GM19240 (cell line): ENCODE measurements around the gene MICAL2.

Experiments used
- DNase-seq: peaks from one replicate; pipeline ENCODE4 v3.0.0; 2011; ENCODE audit warnings: low spot score; ENCODE audit not compliant: insufficient read length

MICAL2 gene

GRCh38 chr11:12116425-12117032 is 6.1 kb downstream of the MICAL2 start:
- DNase-seq: no peak

DNA sequence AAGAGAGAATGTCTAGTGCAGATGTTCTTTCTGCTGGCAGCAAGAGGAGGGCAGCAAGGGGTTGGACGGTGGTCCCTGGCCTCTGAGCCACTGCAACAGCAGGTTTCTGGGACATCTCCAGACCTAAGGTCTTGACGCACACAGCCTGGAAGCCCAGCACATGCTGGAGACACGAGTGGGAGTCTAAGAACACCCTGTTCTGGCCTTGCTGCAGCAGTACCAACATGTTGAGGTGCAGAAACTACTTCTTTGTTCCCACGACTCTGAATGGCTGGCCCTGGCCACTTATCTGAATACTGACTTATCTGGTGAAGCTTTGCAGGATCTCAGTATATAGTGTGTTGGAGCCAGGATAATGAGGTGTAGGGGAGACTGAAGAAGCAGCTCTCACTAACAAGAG is 6.8 kb downstream of the MICAL2 start:
- DNase-seq: no peak

- DNase-seq: no peak
Measured at GRCh38 chr11:12117611-12118010, 7.2 kb downstream of the MICAL2 start.

GRCh38 chr11:12118949-12119348 is 8.6 kb downstream of the MICAL2 start:
- DNase-seq: no peak

- DNase-seq: no peak
Measured at GRCh38 chr11:12119502-12119901, 9.1 kb downstream of the MICAL2 start.

DNA sequence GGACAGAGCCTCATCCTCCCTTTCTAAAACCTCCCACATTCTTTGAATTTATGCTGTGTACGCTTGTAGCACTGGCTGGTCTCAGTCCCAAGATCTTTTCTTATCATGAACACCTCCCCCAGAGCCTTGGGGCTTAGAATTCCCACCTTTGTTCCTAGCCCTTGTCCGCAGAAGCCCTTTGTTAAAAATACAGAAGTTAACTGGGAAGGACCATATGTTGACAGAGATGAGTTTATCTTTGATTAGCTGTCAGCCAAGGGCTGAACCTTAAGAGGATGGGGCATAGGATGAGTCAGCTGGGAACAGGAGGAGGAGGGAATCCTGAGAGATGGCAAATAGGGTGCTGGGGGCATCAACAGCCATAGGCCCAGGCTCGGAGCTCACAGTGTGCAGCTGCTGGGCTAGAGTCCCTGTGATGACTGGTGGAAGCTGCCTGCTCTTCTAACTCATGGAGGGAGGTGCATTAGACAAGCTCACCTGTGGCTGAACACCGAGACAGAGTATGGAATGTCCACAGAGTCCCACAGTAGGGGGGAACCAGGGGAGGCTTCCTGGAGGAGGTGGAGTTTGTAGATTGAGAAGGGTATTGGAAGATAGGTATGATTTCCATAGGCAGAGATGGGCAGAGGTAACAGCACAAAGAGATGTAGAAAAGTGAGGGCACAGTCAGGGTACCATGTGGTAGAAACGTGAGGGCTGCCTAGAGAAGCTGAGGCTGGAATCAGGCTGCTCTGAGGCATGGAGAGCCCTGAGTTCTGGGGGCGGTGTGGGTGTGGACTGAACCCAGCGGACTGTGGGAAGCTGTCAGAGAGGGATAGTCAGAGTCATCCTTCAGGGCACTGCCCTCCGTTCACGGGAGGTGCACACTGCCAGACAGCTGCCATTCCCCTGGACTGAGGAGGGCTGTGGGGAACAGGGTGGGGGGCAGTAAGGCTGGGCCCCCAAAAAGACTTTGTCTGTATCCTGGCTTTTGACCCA is 9.9 kb downstream of the MICAL2 start:
- DNase-seq: no peak

- no peak for DNase-seq
Measured at GRCh38 chr11:12121011-12121410, 10.6 kb downstream of the MICAL2 start.

- DNase-seq: no peak
Measured at GRCh38 chr11:12121517-12121916, 11.1 kb downstream of the MICAL2 start.

- no peak for DNase-seq
Measured at GRCh38 chr11:12122083-12122482, 11.7 kb downstream of the MICAL2 start.

GRCh38 chr11:12123273-12123672 is 12.9 kb downstream of the MICAL2 start:
- DNase-seq: no peak

DNA sequence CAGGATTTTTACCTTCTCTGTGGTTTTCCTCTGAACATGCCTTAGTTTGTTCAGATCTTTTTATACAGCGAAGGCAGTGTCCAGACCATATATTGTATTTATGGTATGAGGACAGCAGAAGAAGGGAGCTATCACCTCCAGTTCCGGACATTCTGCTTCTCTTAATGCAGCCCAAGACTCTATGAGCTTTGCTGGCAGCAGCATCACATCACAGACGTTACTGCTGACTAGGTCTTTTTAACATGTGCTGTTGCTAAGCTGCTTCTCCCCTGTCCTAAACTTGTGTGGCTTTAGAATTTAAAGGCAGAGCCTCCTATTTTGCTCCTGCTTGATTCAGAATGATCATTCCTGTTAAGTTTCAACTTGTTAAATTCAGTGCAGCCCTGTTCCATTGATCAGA is 13.4 kb downstream of the MICAL2 start:
- no peak for DNase-seq

DNA sequence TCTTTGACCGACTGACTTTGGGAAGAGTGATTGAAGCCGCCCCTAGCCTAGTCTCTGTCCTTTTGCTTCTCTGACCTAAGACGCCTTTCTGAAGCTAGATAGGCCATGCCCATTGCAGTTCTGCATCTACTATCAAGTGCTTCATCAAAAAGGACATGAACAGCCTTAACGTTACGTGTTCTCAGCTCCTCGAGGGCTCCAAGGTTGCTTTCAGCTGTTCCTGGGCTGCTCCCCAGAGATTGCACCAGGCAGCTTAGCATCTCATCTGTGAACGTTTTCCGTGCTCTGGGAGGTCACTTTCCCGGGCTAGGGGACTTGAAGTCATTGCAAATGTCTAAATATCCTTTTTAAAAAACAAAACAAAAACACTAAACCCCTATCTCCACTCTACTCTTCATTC is 13.9 kb downstream of the MICAL2 start:
- DNase-seq: no peak

GRCh38 chr11:12125609-12126149 is 15.3 kb downstream of the MICAL2 start:
- DNase-seq: no peak

- DNase-seq: no peak
Measured at GRCh38 chr11:12126344-12127019, 16.1 kb downstream of the MICAL2 start.

DNA sequence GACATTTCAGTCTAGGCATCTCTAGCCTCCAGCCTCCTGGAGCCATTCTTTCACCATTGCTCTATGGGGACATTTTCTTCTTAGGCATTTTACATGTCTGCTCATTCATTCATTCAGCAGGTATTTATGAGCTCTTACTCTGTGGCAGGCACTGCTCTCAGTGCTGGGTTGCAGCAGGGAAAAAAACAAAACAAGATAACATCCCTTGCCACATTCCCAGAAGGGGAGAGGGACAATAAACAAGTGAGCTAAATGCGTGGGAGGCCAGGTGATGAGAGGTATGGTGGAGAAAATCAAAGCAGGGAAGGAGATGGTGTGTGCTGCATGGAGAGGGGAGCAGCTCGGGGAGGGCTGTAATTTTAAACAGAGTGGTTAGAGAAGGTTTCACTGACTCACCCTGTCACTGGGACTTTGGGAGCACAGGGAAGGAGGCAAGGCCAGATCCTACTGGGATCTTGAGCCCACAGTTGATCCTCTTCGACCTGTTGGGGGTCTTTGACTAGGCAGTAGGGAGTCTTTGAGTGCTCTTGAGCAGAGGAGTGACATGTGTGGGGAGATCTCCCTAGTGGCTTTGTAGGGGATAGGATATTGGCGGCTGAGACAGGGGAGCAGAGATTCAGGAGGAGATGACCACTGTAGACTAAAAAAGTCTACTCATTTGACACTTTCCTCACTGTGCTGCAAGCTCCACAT is 17.0 kb downstream of the MICAL2 start:
- no peak for DNase-seq

DNA sequence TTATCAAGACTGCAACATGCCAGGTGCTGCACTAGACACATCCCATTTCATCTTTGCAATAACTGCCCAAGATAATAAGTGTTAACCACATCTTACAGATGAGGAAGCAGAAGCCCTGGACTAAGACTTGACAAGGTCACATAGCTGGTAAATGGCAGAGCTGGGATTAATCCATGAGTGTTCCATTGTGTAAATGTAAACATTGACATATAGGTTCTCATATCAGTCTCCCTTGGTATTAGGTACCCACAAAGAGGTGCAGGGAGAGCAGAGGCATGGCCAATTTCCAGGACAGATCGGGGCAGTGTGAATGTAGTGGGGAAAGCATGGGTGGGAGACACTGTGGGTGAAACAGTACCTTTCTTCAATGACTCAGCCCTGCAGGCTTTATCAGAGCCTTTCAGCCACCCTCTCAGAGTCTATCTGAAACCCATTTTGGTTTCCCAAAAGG is 17.9 kb downstream of the MICAL2 start:
- DNase-seq: no peak

DNA sequence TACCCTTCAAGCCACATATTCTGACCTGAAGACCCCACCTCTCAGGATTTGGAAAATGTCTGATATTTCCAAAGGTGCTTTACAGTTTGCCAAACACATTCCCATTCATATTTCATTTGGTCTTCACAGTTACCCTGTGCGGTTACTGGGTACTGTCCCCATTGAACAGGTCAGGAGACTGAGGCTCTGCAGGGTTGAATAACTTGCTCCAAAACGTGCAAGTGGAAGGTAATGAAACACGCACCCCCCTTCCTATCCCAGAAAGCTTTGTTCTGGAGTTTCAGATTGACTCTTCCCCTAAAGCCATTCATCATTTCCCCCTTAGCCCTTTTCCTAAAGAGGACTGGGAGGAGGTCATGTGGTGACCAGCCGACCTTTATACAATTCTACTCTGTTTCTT is 18.8 kb downstream of the MICAL2 start:
- DNase-seq: no peak

DNA sequence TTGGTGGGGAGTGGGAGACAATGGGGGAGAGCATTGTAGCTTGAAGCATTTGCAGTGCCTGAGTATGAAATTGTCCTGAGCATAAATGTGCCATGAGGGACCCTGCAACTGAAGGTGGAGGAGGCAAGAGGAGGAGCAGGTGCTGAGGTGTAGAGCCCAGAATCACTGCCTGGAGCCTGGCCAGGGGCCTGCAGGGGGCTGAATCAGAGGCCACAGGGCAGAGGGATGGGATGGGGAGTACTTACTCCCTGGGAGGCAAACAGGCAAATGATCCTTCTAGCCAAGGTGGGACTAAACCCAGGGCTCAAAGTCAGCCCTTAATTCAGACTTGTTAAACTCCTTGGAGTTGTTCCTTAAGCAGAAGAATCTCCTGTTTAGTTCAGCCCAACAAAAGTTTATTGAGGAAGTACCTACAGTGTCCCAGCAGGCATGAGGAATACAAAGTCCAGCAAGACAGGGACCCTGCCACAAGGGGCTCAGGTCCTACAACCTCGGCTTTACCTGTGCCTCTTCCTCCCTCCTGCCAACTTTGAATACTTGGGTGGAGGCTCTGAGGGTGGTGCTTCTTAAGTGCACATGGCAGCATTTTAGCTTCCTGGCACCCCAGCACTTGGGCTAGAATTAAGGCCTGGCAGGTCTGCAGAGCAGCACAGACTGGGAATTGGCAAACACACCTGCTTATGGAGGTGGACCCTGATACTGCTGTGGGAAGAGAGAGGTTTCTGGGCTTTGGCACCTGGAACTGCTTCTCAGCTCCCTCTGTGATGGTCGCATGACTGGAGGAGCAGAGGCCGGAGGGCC is 20.0 kb downstream of the MICAL2 start:
- no peak for DNase-seq

- no peak for DNase-seq
Measured at GRCh38 chr11:12131943-12132789, 21.8 kb downstream of the MICAL2 start.

DNA sequence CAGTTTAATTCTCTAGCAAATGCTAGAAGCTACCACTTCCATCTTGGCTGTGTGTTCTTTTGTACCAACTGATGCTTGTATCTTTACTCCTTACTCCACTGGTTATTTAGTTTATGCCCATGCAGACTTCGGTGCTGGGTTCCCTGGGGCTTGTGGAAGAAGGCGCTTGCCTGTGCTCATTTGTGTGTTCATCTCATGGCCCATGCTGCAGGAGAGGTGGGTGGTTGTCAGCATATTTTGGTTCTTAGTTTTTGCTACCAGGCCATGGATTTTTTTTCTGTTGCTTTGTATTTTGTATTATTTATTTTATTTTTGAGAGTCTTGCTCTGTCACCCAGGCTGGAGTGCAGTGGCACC is 22.4 kb downstream of the MICAL2 start:
- DNase-seq: no peak
